ENCODE data around the gene GNE.

GRCh38 chr9:36208521-36209253 is 49.6 kb downstream of the GNE start:
- TF ChIP-seq CTCF (IDR thresholded peaks at IDR 0.05 in 2 of 3, conservative IDR thresholded peaks at IDR 0.05 in 1 of 3; ENCODE audit: control insufficient read depth in 2 of 3, extremely low read depth in 1 of 3, insufficient read depth in 1 of 3, low read depth in 3 of 3, low read length in 3 of 3) (no peak), ZNF384 (IDR thresholded peaks at IDR 0.05; ENCODE audit: borderline replicate concordance, low read depth, low read length) (no peak), POLR2AphosphoS5 (IDR thresholded peaks at IDR 0.05; ENCODE audit: low read length) (no peak)

All from GM12878 (cell line).